Measurements from ENCODE around the gene NAPB.
"Not testable (repeated sequence)": the region's sequence is repeated elsewhere in the genome, so short reads cannot be mapped to it uniquely, and the experiment has no call there.

Gene NAPB

GRCh38 chr20:23350196-23350903 lies 70.9 kb downstream of the NAPB start, which contains the start of gene NXT1:
Gene NXT1 (plus strand): TSS chr20:23350791. CDS start chr20:23354042, 3,251 bp downstream.
- DNase-seq: peak; percentile 92 to 94 (median 93)
- peak within 1 kb of the TSS; percentile 99 for H3K27ac ChIP-seq (ENCODE audit: insufficient read depth, low read length, poor library complexity, severe bottlenecking)
- peaks cover 16% of the 10 kb centered on the region for H3K36me3 ChIP-seq (ENCODE audit: control insufficient read depth, insufficient read depth, low read length)
- no peaks in the 10 kb centered on the region for H3K27me3 ChIP-seq (replicated peaks; ENCODE audit: control insufficient read depth, insufficient read depth, low read length, poor library complexity, severe bottlenecking)
- H3K9me3 ChIP-seq (ENCODE audit: control insufficient read depth, low read length): no peaks in the 10 kb centered on the region
- peak within 1 kb of the TSS; percentile 70 for H3K4me3 ChIP-seq (ENCODE audit: insufficient read depth, low read depth, low read length, poor library complexity, severe bottlenecking)
- peaks cover 21% of the 10 kb centered on the region for H3K4me1 ChIP-seq (ENCODE audit: control insufficient read depth, insufficient read depth, low read length, poor library complexity, severe bottlenecking)

GRCh38 chr20:23349338-23350195 lies 71.7 kb downstream of the NAPB start:
- peak; percentile 63 to 73 (median 70) for DNase-seq
- Histone ChIP-seq H3K9me3 (ENCODE audit: control insufficient read depth, low read length) (no peaks in the 10 kb centered on the region), H3K4me1 (ENCODE audit: control insufficient read depth, insufficient read depth, low read length, poor library complexity, severe bottlenecking) (peaks cover 21% of the 10 kb centered on the region), H3K27me3 (replicated peaks; ENCODE audit: control insufficient read depth, insufficient read depth, low read length, poor library complexity, severe bottlenecking) (no peaks in the 10 kb centered on the region), H3K27ac (ENCODE audit: insufficient read depth, low read length, poor library complexity, severe bottlenecking) (peak overlapping the region; percentile 99), H3K36me3 (ENCODE audit: control insufficient read depth, insufficient read depth, low read length) (peaks cover 8% of the 10 kb centered on the region), H3K4me3 (ENCODE audit: insufficient read depth, low read depth, low read length, poor library complexity, severe bottlenecking) (peak overlapping the region; percentile 70)

GRCh38 chr20:23348510-23348909 lies 72.8 kb downstream of the NAPB start:
- DNase-seq; H3K27ac ChIP-seq (ENCODE audit: insufficient read depth, low read length, poor library complexity, severe bottlenecking); H3K27me3 ChIP-seq (replicated peaks; ENCODE audit: control insufficient read depth, insufficient read depth, low read length, poor library complexity, severe bottlenecking); H3K9me3 ChIP-seq (ENCODE audit: control insufficient read depth, low read length); H3K36me3 ChIP-seq (ENCODE audit: control insufficient read depth, insufficient read depth, low read length); H3K4me3 ChIP-seq (ENCODE audit: insufficient read depth, low read depth, low read length, poor library complexity, severe bottlenecking): not testable (repeated sequence)
- peaks cover 21% of the 10 kb centered on the region for H3K4me1 ChIP-seq (ENCODE audit: control insufficient read depth, insufficient read depth, low read length, poor library complexity, severe bottlenecking)

- DNase-seq: no peak
- no peaks in the 10 kb centered on the region for H3K36me3 ChIP-seq (ENCODE audit: control insufficient read depth, insufficient read depth, low read length)
- no peak overlapping the region for H3K4me3 ChIP-seq (ENCODE audit: insufficient read depth, low read depth, low read length, poor library complexity, severe bottlenecking)
- no peaks in the 10 kb centered on the region for H3K27me3 ChIP-seq (replicated peaks; ENCODE audit: control insufficient read depth, insufficient read depth, low read length, poor library complexity, severe bottlenecking)
- H3K9me3 ChIP-seq (ENCODE audit: control insufficient read depth, low read length): no peaks in the 10 kb centered on the region
- H3K4me1 ChIP-seq (ENCODE audit: control insufficient read depth, insufficient read depth, low read length, poor library complexity, severe bottlenecking): peaks cover 21% of the 10 kb centered on the region
- H3K27ac ChIP-seq (ENCODE audit: insufficient read depth, low read length, poor library complexity, severe bottlenecking): no peak overlapping the region
Observed at GRCh38 chr20:23347791-23348190, 73.5 kb downstream of the NAPB start.

GRCh38 chr20:23346002-23346401 lies 75.3 kb downstream of the NAPB start:
- Histone ChIP-seq H3K27ac (ENCODE audit: insufficient read depth, low read length, poor library complexity, severe bottlenecking) (no peak overlapping the region), H3K9me3 (ENCODE audit: control insufficient read depth, low read length) (no peaks in the 10 kb centered on the region), H3K36me3 (ENCODE audit: control insufficient read depth, insufficient read depth, low read length) (no peaks in the 10 kb centered on the region), H3K27me3 (replicated peaks; ENCODE audit: control insufficient read depth, insufficient read depth, low read length, poor library complexity, severe bottlenecking) (no peaks in the 10 kb centered on the region), H3K4me1 (ENCODE audit: control insufficient read depth, insufficient read depth, low read length, poor library complexity, severe bottlenecking) (peaks cover 13% of the 10 kb centered on the region), H3K4me3 (ENCODE audit: insufficient read depth, low read depth, low read length, poor library complexity, severe bottlenecking) (no peak overlapping the region)
- DNase-seq: no peak

GRCh38 chr20:23344336-23344735 lies 77.0 kb downstream of the NAPB start:
- Histone ChIP-seq H3K9me3 (ENCODE audit: control insufficient read depth, low read length) (no peaks in the 10 kb centered on the region), H3K4me3 (ENCODE audit: insufficient read depth, low read depth, low read length, poor library complexity, severe bottlenecking) (no peak overlapping the region), H3K27ac (ENCODE audit: insufficient read depth, low read length, poor library complexity, severe bottlenecking) (no peak overlapping the region), H3K27me3 (replicated peaks; ENCODE audit: control insufficient read depth, insufficient read depth, low read length, poor library complexity, severe bottlenecking) (no peaks in the 10 kb centered on the region), H3K36me3 (ENCODE audit: control insufficient read depth, insufficient read depth, low read length) (no peaks in the 10 kb centered on the region), H3K4me1 (ENCODE audit: control insufficient read depth, insufficient read depth, low read length, poor library complexity, severe bottlenecking) (peaks cover 3% of the 10 kb centered on the region)
- DNase-seq: no peak

- Histone ChIP-seq H3K4me1 (ENCODE audit: control insufficient read depth, insufficient read depth, low read length, poor library complexity, severe bottlenecking) (no peaks in the 10 kb centered on the region), H3K36me3 (ENCODE audit: control insufficient read depth, insufficient read depth, low read length) (no peaks in the 10 kb centered on the region), H3K27me3 (replicated peaks; ENCODE audit: control insufficient read depth, insufficient read depth, low read length, poor library complexity, severe bottlenecking) (no peaks in the 10 kb centered on the region), H3K9me3 (ENCODE audit: control insufficient read depth, low read length) (no peaks in the 10 kb centered on the region), H3K4me3 (ENCODE audit: insufficient read depth, low read depth, low read length, poor library complexity, severe bottlenecking) (no peak overlapping the region), H3K27ac (ENCODE audit: insufficient read depth, low read length, poor library complexity, severe bottlenecking) (no peak overlapping the region)
- no peak for DNase-seq
Observed at GRCh38 chr20:23343590-23343989, 77.7 kb downstream of the NAPB start.

- H3K4me3 ChIP-seq (ENCODE audit: insufficient read depth, low read depth, low read length, poor library complexity, severe bottlenecking): no peak overlapping the region
- no peaks in the 10 kb centered on the region for H3K27me3 ChIP-seq (replicated peaks; ENCODE audit: control insufficient read depth, insufficient read depth, low read length, poor library complexity, severe bottlenecking)
- no peaks in the 10 kb centered on the region for H3K9me3 ChIP-seq (ENCODE audit: control insufficient read depth, low read length)
- no peak for DNase-seq
- no peaks in the 10 kb centered on the region for H3K4me1 ChIP-seq (ENCODE audit: control insufficient read depth, insufficient read depth, low read length, poor library complexity, severe bottlenecking)
- H3K36me3 ChIP-seq (ENCODE audit: control insufficient read depth, insufficient read depth, low read length): no peaks in the 10 kb centered on the region
- H3K27ac ChIP-seq (ENCODE audit: insufficient read depth, low read length, poor library complexity, severe bottlenecking): no peak overlapping the region
Observed at GRCh38 chr20:23341073-23341472, 80.2 kb downstream of the NAPB start.

GRCh38 chr20:23340524-23340923 lies 80.8 kb downstream of the NAPB start:
- Histone ChIP-seq H3K9me3 (ENCODE audit: control insufficient read depth, low read length) (no peaks in the 10 kb centered on the region), H3K27ac (ENCODE audit: insufficient read depth, low read length, poor library complexity, severe bottlenecking) (no peak overlapping the region), H3K4me3 (ENCODE audit: insufficient read depth, low read depth, low read length, poor library complexity, severe bottlenecking) (no peak overlapping the region), H3K4me1 (ENCODE audit: control insufficient read depth, insufficient read depth, low read length, poor library complexity, severe bottlenecking) (no peaks in the 10 kb centered on the region), H3K36me3 (ENCODE audit: control insufficient read depth, insufficient read depth, low read length) (no peaks in the 10 kb centered on the region), H3K27me3 (replicated peaks; ENCODE audit: control insufficient read depth, insufficient read depth, low read length, poor library complexity, severe bottlenecking) (no peaks in the 10 kb centered on the region)
- DNase-seq: no peak

- DNase-seq: no peak
- no peaks in the 10 kb centered on the region for H3K4me1 ChIP-seq (ENCODE audit: control insufficient read depth, insufficient read depth, low read length, poor library complexity, severe bottlenecking)
- H3K36me3 ChIP-seq (ENCODE audit: control insufficient read depth, insufficient read depth, low read length): no peaks in the 10 kb centered on the region
- no peak overlapping the region for H3K4me3 ChIP-seq (ENCODE audit: insufficient read depth, low read depth, low read length, poor library complexity, severe bottlenecking)
- no peak overlapping the region for H3K27ac ChIP-seq (ENCODE audit: insufficient read depth, low read length, poor library complexity, severe bottlenecking)
- H3K27me3 ChIP-seq (replicated peaks; ENCODE audit: control insufficient read depth, insufficient read depth, low read length, poor library complexity, severe bottlenecking): no peaks in the 10 kb centered on the region
- H3K9me3 ChIP-seq (ENCODE audit: control insufficient read depth, low read length): no peaks in the 10 kb centered on the region
Observed at GRCh38 chr20:23339986-23340385, 81.3 kb downstream of the NAPB start.

Measured in effector memory CD4-positive, alpha-beta T cell (primary cell).